Activated CD8-positive, alpha-beta memory T cell treated with anti-CD3 and anti-CD28 coated beads, Interleukin-2, amount 50 U/mL, for 24 hours (primary cell): ENCODE results near the gene LYPD6B.

Experiments used
- DNase-seq: peaks from one replicate; pipeline ENCODE4 v3.0.0-alpha.2; 2020; ENCODE audit errors: extremely low read depth

The LYPD6B gene

GRCh38 chr2:149076863-149077412 lies 38.4 kb downstream of the LYPD6B start:
- no peak for DNase-seq

- DNase-seq = no peak
Measured at GRCh38 chr2:149077861-149078260, 39.4 kb downstream of the LYPD6B start.

- DNase-seq = no peak
Measured at GRCh38 chr2:149080099-149080498, 41.6 kb downstream of the LYPD6B start.

- no peak for DNase-seq
Measured at GRCh38 chr2:149080971-149081370, 42.5 kb downstream of the LYPD6B start.

- DNase-seq = no peak
Measured at GRCh38 chr2:149082079-149082478, 43.6 kb downstream of the LYPD6B start.

GRCh38 chr2:149082735-149083134 lies 44.2 kb downstream of the LYPD6B start:
- no peak for DNase-seq

GRCh38 chr2:149084924-149085795 lies 46.7 kb downstream of the LYPD6B start:
- DNase-seq = no peak

- no peak for DNase-seq
Measured at GRCh38 chr2:149087751-149088150, 49.3 kb downstream of the LYPD6B start.

GRCh38 chr2:149089068-149089467 lies 50.6 kb downstream of the LYPD6B start:
- DNase-seq = no peak

GRCh38 chr2:149090706-149091105 lies 52.2 kb downstream of the LYPD6B start:
- no peak for DNase-seq

- no peak for DNase-seq
Measured at GRCh38 chr2:149093579-149093978, 55.1 kb downstream of the LYPD6B start.

GRCh38 chr2:149094217-149095015 lies 55.9 kb downstream of the LYPD6B start:
- no peak for DNase-seq

- no peak for DNase-seq
Measured at GRCh38 chr2:149098701-149099100, 60.2 kb downstream of the LYPD6B start.

GRCh38 chr2:149099298-149099697 lies 60.8 kb downstream of the LYPD6B start:
- DNase-seq = no peak

- DNase-seq = no peak
Measured at GRCh38 chr2:149100739-149101699, 62.5 kb downstream of the LYPD6B start.

- DNase-seq = no peak
Measured at GRCh38 chr2:149101818-149102217, 63.3 kb downstream of the LYPD6B start.

GRCh38 chr2:149103081-149103620 lies 64.7 kb downstream of the LYPD6B start:
- no peak for DNase-seq

GRCh38 chr2:149104221-149104620 lies 65.7 kb downstream of the LYPD6B start:
- DNase-seq = no peak

GRCh38 chr2:149112068-149112467 lies 73.6 kb downstream of the LYPD6B start:
- DNase-seq = no peak

- no peak for DNase-seq
Measured at GRCh38 chr2:149112713-149113112, 74.2 kb downstream of the LYPD6B start.

GRCh38 chr2:149115781-149116180 lies 77.3 kb downstream of the LYPD6B start:
- no peak for DNase-seq
